Measurements from ENCODE around the gene DHODH.

- TF ChIP-seq GATA2 (IDR thresholded peaks at IDR 0.05; ENCODE audit: low read depth, low read length), result no peak
- no peak for TF ChIP-seq GATA3 (IDR thresholded peaks at IDR 0.05; ENCODE audit: low read depth, low read length)
These were observed 65.2 kb downstream of the DHODH start for GRCh38 chr16:72073560-72074230.
